ENCODE data around the gene KBTBD2.

The KBTBD2 gene

DNA sequence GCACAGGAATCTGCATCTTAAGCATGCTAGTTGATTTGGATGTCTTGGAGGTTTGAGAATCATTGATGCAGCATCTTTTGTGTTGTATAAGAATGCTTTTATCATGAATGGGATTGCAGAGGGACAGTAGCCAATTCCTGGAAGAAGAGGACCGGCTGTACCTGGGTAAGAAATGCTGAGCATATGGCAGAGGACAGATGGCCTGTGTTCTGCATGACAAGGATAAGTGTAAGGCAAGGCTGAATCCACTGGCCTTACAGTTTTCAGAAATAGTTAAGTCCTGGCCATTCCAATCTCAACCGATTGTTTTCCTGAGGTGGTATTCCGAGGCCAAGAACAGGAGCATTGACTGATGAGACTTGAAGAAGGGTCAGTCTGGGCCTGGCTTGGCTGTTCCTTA is 24.4 kb upstream of the KBTBD2 start:
- no peaks in the 10 kb centered on the region for H3K9me3 ChIP-seq (ENCODE audit: insufficient read depth, low read length)
- H3K4me2 ChIP-seq (ENCODE audit: low read depth, low read length, poor library complexity, severe bottlenecking): no peak overlapping the region
- H3K79me2 ChIP-seq (ENCODE audit: insufficient read depth, low read length): no peaks in the 10 kb centered on the region
- no peak overlapping the region for H2AFZ ChIP-seq (ENCODE audit: low read depth, low read length, severe bottlenecking)
- no peaks in the 10 kb centered on the region for H3K27me3 ChIP-seq (ENCODE audit: low read length)
- TF ChIP-seq, protein P1, sequence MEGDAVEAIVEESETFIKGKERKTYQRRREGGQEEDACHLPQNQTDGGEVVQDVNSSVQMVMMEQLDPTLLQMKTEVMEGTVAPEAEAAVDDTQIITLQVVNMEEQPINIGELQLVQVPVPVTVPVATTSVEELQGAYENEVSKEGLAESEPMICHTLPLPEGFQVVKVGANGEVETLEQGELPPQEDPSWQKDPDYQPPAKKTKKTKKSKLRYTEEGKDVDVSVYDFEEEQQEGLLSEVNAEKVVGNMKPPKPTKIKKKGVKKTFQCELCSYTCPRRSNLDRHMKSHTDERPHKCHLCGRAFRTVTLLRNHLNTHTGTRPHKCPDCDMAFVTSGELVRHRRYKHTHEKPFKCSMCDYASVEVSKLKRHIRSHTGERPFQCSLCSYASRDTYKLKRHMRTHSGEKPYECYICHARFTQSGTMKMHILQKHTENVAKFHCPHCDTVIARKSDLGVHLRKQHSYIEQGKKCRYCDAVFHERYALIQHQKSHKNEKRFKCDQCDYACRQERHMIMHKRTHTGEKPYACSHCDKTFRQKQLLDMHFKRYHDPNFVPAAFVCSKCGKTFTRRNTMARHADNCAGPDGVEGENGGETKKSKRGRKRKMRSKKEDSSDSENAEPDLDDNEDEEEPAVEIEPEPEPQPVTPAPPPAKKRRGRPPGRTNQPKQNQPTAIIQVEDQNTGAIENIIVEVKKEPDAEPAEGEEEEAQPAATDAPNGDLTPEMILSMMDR (IDR thresholded peaks at IDR 0.05; ENCODE audit: insufficient read depth, low read length, poor library complexity, severe bottlenecking): no peak
- TF ChIP-seq EZH2phosphoT487 (conservative IDR thresholded peaks at IDR 0.05; ENCODE audit: low read length): no peak
- no peak overlapping the region for H3K4me3 ChIP-seq (ENCODE audit: insufficient read depth, low read length, poor library complexity, severe bottlenecking)
- H3K9me2 ChIP-seq (replicated peaks; ENCODE audit: insufficient read depth, low read length): no peaks in the 10 kb centered on the region
- no peak overlapping the region for H3K27ac ChIP-seq (ENCODE audit: low read depth, low read length)
- H3K36me3 ChIP-seq (ENCODE audit: low read length): no peaks in the 10 kb centered on the region
- H3K9ac ChIP-seq (ENCODE audit: low read length): no peak overlapping the region
- no peaks in the 10 kb centered on the region for H4K20me1 ChIP-seq (ENCODE audit: low read depth, low read length)
- H3F3A ChIP-seq (ENCODE audit: insufficient read depth): no peaks in the 10 kb centered on the region

DNA sequence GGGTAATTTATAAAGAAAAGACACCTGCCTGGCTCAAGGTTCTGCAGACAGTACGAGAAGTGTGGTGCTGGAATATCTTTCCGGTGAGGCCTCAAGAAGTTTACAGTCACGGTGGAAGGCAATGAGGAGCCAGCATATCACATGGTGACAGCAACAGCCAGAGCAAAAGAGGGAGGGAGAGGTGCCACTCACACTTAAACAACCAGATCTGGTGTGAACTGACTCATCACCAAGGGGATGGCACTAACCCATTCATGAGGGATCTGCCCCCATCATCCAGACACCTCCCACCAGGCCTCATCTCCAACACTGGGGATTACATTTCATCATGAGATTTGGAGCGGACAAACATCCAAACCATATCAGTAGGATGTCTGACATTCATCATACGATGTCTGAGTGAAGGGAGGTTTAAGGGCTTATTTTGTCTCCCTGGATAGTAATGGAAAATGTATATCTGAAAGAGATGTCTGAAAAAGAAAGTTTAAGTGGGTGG is 23.5 kb upstream of the KBTBD2 start:
- Histone ChIP-seq H2AFZ (ENCODE audit: low read depth, low read length, severe bottlenecking) (no peak overlapping the region), H3K79me2 (ENCODE audit: insufficient read depth, low read length) (no peaks in the 10 kb centered on the region), H3K9ac (ENCODE audit: low read length) (no peak overlapping the region), H3K4me3 (ENCODE audit: insufficient read depth, low read length, poor library complexity, severe bottlenecking) (no peak overlapping the region), H3F3A (ENCODE audit: insufficient read depth) (no peaks in the 10 kb centered on the region), H3K27ac (ENCODE audit: low read depth, low read length) (no peak overlapping the region), H3K27me3 (ENCODE audit: low read length) (no peaks in the 10 kb centered on the region), H3K4me2 (ENCODE audit: low read depth, low read length, poor library complexity, severe bottlenecking) (no peak overlapping the region), H3K36me3 (ENCODE audit: low read length) (no peaks in the 10 kb centered on the region), H3K9me2 (replicated peaks; ENCODE audit: insufficient read depth, low read length) (no peaks in the 10 kb centered on the region), H3K9me3 (ENCODE audit: insufficient read depth, low read length) (no peaks in the 10 kb centered on the region), H4K20me1 (ENCODE audit: low read depth, low read length) (no peaks in the 10 kb centered on the region)
- TF ChIP-seq, protein P1 (IDR thresholded peaks at IDR 0.05; ENCODE audit: insufficient read depth, low read length, poor library complexity, severe bottlenecking): no peak
- no peak for TF ChIP-seq EZH2phosphoT487 (conservative IDR thresholded peaks at IDR 0.05; ENCODE audit: low read length)

DNA sequence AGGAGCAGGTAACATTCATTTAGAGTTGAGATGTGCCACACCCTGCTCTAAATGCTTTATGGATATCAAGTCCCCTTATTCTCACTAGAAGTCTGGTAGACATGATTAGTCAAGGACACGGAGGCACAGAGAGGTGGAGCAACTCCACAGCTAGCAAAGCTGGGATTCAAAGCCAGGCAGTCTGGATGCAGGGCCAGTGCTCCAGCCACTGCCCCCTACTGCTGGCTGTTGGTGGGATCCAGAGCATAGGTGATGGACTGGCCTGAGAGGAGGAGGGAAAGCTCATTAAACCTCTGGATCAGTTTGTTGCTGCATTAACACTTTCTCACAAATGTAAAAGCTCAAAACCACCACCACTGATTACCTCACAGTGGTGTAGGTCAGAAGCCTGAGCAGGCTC is 22.6 kb upstream of the KBTBD2 start:
- H2AFZ ChIP-seq (ENCODE audit: low read depth, low read length, severe bottlenecking): no peak overlapping the region
- H3F3A ChIP-seq (ENCODE audit: insufficient read depth): no peaks in the 10 kb centered on the region
- H4K20me1 ChIP-seq (ENCODE audit: low read depth, low read length): no peaks in the 10 kb centered on the region
- no peaks in the 10 kb centered on the region for H3K9me2 ChIP-seq (replicated peaks; ENCODE audit: insufficient read depth, low read length)
- no peaks in the 10 kb centered on the region for H3K27me3 ChIP-seq (ENCODE audit: low read length)
- TF ChIP-seq, protein P1 (IDR thresholded peaks at IDR 0.05; ENCODE audit: insufficient read depth, low read length, poor library complexity, severe bottlenecking): no peak
- no peak for TF ChIP-seq EZH2phosphoT487 (conservative IDR thresholded peaks at IDR 0.05; ENCODE audit: low read length)
- H3K9me3 ChIP-seq (ENCODE audit: insufficient read depth, low read length): no peaks in the 10 kb centered on the region
- no peak overlapping the region for H3K4me2 ChIP-seq (ENCODE audit: low read depth, low read length, poor library complexity, severe bottlenecking)
- no peaks in the 10 kb centered on the region for H3K36me3 ChIP-seq (ENCODE audit: low read length)
- no peak overlapping the region for H3K9ac ChIP-seq (ENCODE audit: low read length)
- H3K27ac ChIP-seq (ENCODE audit: low read depth, low read length): no peak overlapping the region
- no peak overlapping the region for H3K4me3 ChIP-seq (ENCODE audit: insufficient read depth, low read length, poor library complexity, severe bottlenecking)
- no peaks in the 10 kb centered on the region for H3K79me2 ChIP-seq (ENCODE audit: insufficient read depth, low read length)

Data from SU-DHL-6 (cell line).